ENCODE results near the gene CCDC146.
"Not testable (repeated sequence)": the region's sequence is repeated elsewhere in the genome, so short reads cannot be mapped to it uniquely, and the experiment has no call there.

Gene CCDC146

DNA sequence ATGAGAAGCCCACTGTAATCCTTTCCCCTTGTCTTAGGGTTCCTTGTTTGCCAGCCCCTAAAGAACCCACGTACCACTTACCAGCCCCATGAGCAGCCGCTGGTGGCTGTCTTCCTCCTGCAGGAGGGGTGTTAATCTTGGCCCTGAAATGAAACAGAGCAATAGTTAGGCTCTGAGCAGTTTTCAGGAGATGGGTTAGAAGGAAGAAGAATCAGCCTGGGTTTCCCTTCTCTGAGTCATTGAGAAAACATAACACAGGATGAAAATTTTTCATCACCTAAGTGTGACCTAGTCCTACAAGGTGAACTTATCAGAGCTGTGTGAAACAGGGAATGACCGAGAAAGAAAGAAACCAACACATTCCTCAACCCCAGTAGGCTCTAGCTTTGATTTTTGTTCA lies 203.7 kb downstream of the CCDC146 start:
- no peaks in the 10 kb centered on the region for H3K9me3 ChIP-seq (ENCODE audit: control insufficient read depth, low read length)
- 87 to 92% methylated on average over 3 of the region's 3 CpGs for WGBS, 2 experiments
- no peak overlapping the region for H3K27ac ChIP-seq (ENCODE audit: insufficient read depth, low read depth, low read length, poor library complexity, severe bottlenecking)
- no peaks in the 10 kb centered on the region for H3K27me3 ChIP-seq (ENCODE audit: control insufficient read depth, insufficient read depth, low read length, poor library complexity, severe bottlenecking)
- H3K4me1 ChIP-seq (ENCODE audit: control insufficient read depth, insufficient read depth, low read length), result no peaks in the 10 kb centered on the region
- no peak overlapping the region for H3K4me3 ChIP-seq (ENCODE audit: insufficient read depth, low read depth, low read length)
- H3K36me3 ChIP-seq (ENCODE audit: control insufficient read depth, insufficient read depth, low read length), result no peaks in the 10 kb centered on the region

DNA sequence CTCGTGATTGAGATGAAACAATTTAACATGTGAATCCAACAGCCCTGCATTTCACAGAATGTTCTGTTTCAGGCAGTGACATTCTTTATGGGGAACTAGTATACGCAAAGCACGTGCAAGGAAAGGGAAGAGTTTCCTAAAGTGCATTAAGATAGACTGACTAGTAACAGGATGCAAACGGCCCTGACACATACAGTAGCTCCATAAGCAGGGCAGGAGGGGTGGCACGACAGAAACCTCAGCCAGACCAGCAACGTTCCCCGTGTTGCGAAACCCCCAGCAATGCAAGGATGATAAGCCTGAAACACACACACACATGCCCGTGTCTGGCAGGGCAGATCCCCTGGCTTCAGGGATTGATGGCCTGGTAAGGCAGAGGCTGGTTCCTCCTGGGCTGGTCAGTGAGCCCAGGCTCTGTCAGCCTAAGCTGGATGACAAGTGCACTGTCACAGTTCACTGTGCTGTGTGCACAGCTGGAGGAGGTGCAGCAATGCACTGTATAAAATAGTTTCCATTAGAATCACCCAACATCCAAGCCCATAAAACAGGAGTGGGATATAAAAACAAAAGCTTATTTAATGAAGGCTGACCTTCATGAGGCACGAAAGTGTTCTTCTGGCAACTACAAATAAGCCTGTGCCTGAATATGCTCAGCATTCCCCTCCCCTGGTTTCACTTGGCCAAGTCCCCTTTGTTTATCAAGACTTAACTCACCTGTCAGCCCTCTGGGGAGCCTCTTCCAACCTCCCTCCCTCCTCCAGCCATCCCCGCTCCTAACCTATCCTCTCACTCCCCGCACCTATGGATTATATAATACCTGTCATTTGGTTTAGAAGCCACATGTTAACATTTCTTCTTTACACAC lies 204.9 kb downstream of the CCDC146 start:
- no peaks in the 10 kb centered on the region for H3K27me3 ChIP-seq (ENCODE audit: control insufficient read depth, insufficient read depth, low read length, poor library complexity, severe bottlenecking)
- no peaks in the 10 kb centered on the region for H3K4me1 ChIP-seq (ENCODE audit: control insufficient read depth, insufficient read depth, low read length)
- WGBS, 2 experiments, result 84 to 85% methylated on average over 12 of the region's 12 CpGs
- no peaks in the 10 kb centered on the region for H3K9me3 ChIP-seq (ENCODE audit: control insufficient read depth, low read length)
- no peaks in the 10 kb centered on the region for H3K36me3 ChIP-seq (ENCODE audit: control insufficient read depth, insufficient read depth, low read length)
- no peak overlapping the region for H3K4me3 ChIP-seq (ENCODE audit: insufficient read depth, low read depth, low read length)
- no peak overlapping the region for H3K27ac ChIP-seq (ENCODE audit: insufficient read depth, low read depth, low read length, poor library complexity, severe bottlenecking)

DNA sequence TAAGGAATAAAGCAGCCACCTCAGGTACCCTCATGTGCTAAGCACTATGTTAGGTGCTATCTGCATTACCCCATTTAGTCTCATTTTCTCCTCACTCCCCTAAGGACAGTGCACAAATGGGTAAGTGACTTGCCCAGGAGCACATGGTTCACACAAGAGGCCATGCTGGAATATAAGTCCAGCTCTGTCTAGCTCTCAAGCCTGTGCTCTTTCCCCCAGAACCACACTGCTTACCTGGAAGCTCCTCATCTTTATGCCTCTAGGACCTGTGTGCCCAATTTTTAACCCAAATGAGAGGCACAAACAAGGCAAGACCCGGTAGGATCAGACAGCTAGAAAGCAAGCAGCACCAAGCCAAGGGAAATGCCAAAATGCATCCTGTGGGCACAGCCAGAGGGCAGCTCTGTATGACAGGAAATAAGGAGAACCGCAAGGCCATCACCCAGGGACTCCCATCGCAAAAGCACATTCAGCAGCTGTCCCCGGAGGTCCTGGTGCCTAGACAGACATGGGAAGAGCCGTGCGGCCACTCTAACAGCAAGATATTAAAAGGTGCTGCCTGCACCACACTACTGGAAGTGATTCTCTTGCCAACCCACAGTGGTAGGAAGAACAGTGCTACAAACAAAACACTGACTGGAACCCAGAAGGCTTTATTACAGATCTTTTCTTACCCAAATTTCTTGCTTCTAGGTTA lies 205.7 kb downstream of the CCDC146 start:
- Histone ChIP-seq H3K9me3 (ENCODE audit: control insufficient read depth, low read length) (no peaks in the 10 kb centered on the region), H3K36me3 (ENCODE audit: control insufficient read depth, insufficient read depth, low read length) (no peaks in the 10 kb centered on the region), H3K27ac (ENCODE audit: insufficient read depth, low read depth, low read length, poor library complexity, severe bottlenecking) (no peak overlapping the region), H3K4me3 (ENCODE audit: insufficient read depth, low read depth, low read length) (no peak overlapping the region), H3K4me1 (ENCODE audit: control insufficient read depth, insufficient read depth, low read length) (no peaks in the 10 kb centered on the region), H3K27me3 (ENCODE audit: control insufficient read depth, insufficient read depth, low read length, poor library complexity, severe bottlenecking) (no peaks in the 10 kb centered on the region)
- WGBS, 2 experiments, result 84 to 88% methylated on average over 6 of the region's 6 CpGs

DNA sequence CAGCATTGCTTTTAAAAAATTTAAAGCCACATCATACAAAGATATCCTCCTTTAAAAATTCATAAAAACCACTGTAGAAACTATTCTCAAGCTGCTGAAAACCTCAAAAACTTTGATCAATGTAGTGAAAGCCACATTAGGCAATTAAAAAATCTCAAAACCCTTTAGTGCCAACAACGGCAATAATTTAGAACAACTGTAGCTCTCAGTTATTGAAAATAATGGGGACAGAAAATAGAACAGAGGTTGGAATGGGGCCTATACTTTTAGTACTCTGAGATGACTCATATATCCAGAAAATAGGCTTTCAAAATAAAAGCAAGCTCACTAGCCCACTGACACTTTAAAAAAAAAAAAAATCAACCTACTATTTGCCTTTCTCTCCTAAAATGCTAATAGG lies 206.3 kb downstream of the CCDC146 start:
- Histone ChIP-seq H3K36me3 (ENCODE audit: control insufficient read depth, insufficient read depth, low read length) (no peaks in the 10 kb centered on the region), H3K27ac (ENCODE audit: insufficient read depth, low read depth, low read length, poor library complexity, severe bottlenecking) (no peak overlapping the region), H3K4me3 (ENCODE audit: insufficient read depth, low read depth, low read length) (no peak overlapping the region), H3K9me3 (ENCODE audit: control insufficient read depth, low read length) (no peaks in the 10 kb centered on the region), H3K4me1 (ENCODE audit: control insufficient read depth, insufficient read depth, low read length) (no peaks in the 10 kb centered on the region), H3K27me3 (ENCODE audit: control insufficient read depth, insufficient read depth, low read length, poor library complexity, severe bottlenecking) (no peaks in the 10 kb centered on the region)
- WGBS, 2 experiments, result 88% methylated on average over 1 of the region's 1 CpG; no CpG with 5 or more reads in 1 of the 2 experiments

DNA sequence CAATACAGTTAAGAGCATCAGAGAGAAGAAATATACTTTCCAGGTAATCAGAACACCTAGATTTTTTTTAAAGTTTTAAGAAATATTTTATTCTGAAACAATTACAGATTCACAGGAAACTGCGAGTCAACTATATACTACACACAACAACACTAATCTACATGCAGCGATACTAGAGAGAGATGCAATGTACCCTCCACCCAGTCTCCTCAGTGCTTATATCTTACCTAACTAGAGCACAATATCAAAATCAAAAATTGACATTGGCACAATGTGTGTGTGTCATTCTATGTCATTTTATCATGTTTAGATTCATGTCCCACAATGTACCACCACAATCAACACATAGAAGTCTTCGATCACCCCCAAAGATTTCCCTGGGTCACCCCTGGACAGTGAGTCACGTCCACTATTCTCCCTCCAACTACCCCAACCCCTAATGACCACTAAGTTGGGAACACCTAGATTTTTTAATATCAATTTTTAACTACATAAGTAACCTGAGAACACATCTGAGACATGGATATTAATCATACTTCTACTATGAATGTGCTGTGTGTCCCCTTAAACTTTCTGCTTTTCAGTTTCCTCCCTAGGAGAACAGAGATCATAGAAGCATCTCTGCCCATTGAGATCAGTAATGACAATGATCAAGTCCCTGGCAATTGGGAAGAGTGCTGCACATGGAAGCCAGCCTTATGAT lies 207.2 kb downstream of the CCDC146 start:
- Histone ChIP-seq H3K36me3 (ENCODE audit: control insufficient read depth, insufficient read depth, low read length) (no peaks in the 10 kb centered on the region), H3K4me3 (ENCODE audit: insufficient read depth, low read depth, low read length) (no peak overlapping the region), H3K9me3 (ENCODE audit: control insufficient read depth, low read length) (no peaks in the 10 kb centered on the region), H3K27me3 (ENCODE audit: control insufficient read depth, insufficient read depth, low read length, poor library complexity, severe bottlenecking) (no peaks in the 10 kb centered on the region), H3K4me1 (ENCODE audit: control insufficient read depth, insufficient read depth, low read length) (no peaks in the 10 kb centered on the region), H3K27ac (ENCODE audit: insufficient read depth, low read depth, low read length, poor library complexity, severe bottlenecking) (no peak overlapping the region)
- 91 to 95% methylated on average over 4 of the region's 4 CpGs for WGBS, 2 experiments

DNA sequence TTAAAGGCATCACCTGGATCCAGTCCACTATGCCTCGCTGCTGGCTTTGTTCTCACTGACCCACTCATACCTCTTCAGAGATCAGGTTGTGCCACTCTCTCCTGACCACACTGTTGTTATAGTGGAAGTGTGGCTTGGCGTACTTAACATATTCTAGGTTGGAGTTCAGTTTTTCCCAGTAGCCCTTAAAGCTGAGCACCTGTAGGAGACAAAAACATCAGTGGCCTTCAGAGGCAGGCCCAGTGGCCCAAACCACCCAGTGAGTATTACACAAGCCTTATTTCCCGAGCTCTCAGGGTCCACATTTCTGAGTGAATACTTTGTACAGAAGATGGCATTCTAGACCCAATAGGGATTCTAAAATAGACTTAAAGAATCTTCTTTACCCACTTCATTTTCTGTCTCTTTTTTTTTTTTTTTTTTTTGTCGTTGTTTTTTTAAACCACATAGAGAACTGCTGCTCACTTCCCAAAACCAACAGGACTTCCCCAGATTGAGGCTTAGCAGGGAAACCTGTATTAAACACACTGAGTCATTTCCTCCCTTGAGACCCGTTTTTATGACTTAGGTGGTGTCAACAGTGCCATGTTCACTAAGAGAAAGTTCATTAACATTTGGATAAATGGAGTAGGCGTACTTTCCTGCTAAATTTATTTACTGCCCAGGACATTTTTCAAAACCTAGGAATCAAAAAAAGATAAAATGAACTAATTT lies 207.9 kb downstream of the CCDC146 start:
- Histone ChIP-seq H3K4me3 (ENCODE audit: insufficient read depth, low read depth, low read length) (no peak overlapping the region), H3K36me3 (ENCODE audit: control insufficient read depth, insufficient read depth, low read length) (no peaks in the 10 kb centered on the region), H3K27me3 (ENCODE audit: control insufficient read depth, insufficient read depth, low read length, poor library complexity, severe bottlenecking) (no peaks in the 10 kb centered on the region), H3K4me1 (ENCODE audit: control insufficient read depth, insufficient read depth, low read length) (no peaks in the 10 kb centered on the region), H3K27ac (ENCODE audit: insufficient read depth, low read depth, low read length, poor library complexity, severe bottlenecking) (no peak overlapping the region), H3K9me3 (ENCODE audit: control insufficient read depth, low read length) (no peaks in the 10 kb centered on the region)
- 88 to 90% methylated on average over 5 of the region's 6 CpGs for WGBS, 2 experiments

DNA sequence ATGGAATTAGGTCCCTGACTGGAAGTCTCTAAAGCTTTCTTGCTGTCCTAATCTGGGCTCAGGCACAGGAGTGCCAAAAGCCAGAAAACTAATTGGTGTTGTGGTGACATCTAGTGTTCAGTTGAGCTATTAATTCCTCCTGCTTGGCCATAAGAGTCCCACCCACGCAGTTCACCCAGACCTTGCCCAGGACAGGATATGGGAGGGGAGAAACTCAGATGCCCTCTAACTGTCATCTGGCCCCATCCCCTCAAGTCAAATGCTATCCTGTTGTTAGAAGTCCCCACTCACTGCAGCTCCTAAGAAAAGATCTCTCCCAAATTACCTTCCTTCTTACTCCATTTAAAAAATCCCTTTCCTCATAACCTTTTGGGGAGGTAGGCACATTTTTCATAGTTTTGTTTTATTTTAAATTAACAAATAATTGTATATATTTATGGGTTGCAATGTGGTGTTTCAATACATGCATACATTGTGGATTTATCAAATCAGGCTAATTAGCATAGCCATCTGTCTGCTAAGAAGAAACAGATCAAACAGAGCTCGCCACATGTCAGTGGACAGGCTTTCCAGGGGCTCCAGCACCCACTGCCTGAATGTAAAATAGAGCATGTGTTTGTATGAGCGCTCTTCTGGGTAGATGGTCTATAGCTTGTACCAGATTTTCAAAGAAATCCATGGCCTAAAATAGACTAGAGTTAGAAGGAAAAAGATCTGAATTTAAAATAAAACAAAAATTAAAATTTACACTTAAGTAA lies 209.7 kb downstream of the CCDC146 start:
- Histone ChIP-seq H3K27ac (ENCODE audit: insufficient read depth, low read depth, low read length, poor library complexity, severe bottlenecking) (no peak overlapping the region), H3K27me3 (ENCODE audit: control insufficient read depth, insufficient read depth, low read length, poor library complexity, severe bottlenecking) (no peaks in the 10 kb centered on the region), H3K4me3 (ENCODE audit: insufficient read depth, low read depth, low read length) (no peak overlapping the region), H3K4me1 (ENCODE audit: control insufficient read depth, insufficient read depth, low read length) (no peaks in the 10 kb centered on the region), H3K9me3 (ENCODE audit: control insufficient read depth, low read length) (no peaks in the 10 kb centered on the region), H3K36me3 (ENCODE audit: control insufficient read depth, insufficient read depth, low read length) (no peaks in the 10 kb centered on the region)
- WGBS, 2 experiments, result 62 to 67% methylated on average over 3 of the region's 3 CpGs

DNA sequence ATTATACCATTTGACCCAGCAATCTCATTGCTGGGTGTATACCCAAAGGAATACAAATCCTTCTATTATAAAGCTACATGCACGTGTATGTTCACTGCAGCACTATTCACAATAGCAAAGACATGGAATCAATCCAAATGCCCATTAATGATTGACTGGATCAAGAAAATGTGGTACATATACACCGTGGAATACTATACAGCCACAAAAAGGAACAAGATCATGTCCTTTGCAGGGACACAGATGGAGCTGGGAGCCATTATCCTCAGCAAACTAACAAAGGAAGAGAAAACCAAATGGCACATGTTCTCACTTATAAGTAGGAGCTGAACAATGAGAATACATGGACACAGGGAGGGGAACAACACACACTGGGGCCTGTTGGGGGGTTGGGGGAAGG lies 211.6 kb downstream of the CCDC146 start:
- not testable (repeated sequence) for H3K36me3 ChIP-seq (ENCODE audit: control insufficient read depth, insufficient read depth, low read length); H3K4me3 ChIP-seq (ENCODE audit: insufficient read depth, low read depth, low read length); H3K9me3 ChIP-seq (ENCODE audit: control insufficient read depth, low read length); H3K4me1 ChIP-seq (ENCODE audit: control insufficient read depth, insufficient read depth, low read length); H3K27ac ChIP-seq (ENCODE audit: insufficient read depth, low read depth, low read length, poor library complexity, severe bottlenecking); H3K27me3 ChIP-seq (ENCODE audit: control insufficient read depth, insufficient read depth, low read length, poor library complexity, severe bottlenecking)
- WGBS, 2 experiments, result 90 to 91% methylated on average over 2 of the region's 2 CpGs

DNA sequence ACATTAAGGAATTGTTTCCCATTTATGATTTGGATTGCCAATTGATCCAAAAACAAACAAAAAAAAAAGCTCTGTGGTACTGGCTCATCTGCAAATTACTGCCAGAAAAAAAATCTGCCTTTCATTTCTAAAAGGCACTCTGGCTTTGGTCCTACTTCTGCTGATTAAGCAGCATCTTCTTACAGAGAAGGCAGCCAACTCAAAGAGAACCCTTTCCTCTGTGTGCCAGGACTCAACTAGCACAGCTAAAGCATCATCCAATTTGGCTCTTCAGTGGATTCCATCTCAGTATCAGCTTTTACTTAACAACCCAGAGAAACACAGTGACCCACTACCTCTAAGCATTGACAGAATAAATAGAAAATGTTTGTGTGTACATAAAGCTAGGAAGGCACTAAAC lies 213.2 kb downstream of the CCDC146 start:
- no peak overlapping the region for H3K4me3 ChIP-seq (ENCODE audit: insufficient read depth, low read depth, low read length)
- H3K27ac ChIP-seq (ENCODE audit: insufficient read depth, low read depth, low read length, poor library complexity, severe bottlenecking), result no peak overlapping the region
- H3K9me3 ChIP-seq (ENCODE audit: control insufficient read depth, low read length), result no peaks in the 10 kb centered on the region
- no peaks in the 10 kb centered on the region for H3K27me3 ChIP-seq (ENCODE audit: control insufficient read depth, insufficient read depth, low read length, poor library complexity, severe bottlenecking)
- H3K4me1 ChIP-seq (ENCODE audit: control insufficient read depth, insufficient read depth, low read length), result no peaks in the 10 kb centered on the region
- no peaks in the 10 kb centered on the region for H3K36me3 ChIP-seq (ENCODE audit: control insufficient read depth, insufficient read depth, low read length)
